ENCODE data around the gene FAM171A1.

FAM171A1 gene

DNA sequence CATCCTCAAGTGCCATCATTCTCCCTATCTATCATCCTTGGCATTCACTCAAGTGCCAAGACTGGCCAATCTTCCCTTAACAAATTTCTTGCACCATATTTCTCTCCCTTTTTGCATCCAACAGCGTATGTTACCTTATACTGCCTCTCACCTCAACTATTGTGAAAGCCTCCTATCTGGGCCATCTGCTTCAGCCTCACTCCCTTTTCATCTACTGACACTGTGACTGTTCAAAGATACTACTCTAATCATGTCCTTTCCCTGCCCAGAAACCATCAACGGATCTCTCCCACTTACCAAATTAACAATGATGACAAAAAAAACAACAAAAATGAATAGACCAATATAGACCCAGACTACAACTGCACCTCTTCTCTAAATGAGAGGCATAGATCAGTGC, 112.0 kb downstream of the FAM171A1 start:
- TF ChIP-seq, protein P1, sequence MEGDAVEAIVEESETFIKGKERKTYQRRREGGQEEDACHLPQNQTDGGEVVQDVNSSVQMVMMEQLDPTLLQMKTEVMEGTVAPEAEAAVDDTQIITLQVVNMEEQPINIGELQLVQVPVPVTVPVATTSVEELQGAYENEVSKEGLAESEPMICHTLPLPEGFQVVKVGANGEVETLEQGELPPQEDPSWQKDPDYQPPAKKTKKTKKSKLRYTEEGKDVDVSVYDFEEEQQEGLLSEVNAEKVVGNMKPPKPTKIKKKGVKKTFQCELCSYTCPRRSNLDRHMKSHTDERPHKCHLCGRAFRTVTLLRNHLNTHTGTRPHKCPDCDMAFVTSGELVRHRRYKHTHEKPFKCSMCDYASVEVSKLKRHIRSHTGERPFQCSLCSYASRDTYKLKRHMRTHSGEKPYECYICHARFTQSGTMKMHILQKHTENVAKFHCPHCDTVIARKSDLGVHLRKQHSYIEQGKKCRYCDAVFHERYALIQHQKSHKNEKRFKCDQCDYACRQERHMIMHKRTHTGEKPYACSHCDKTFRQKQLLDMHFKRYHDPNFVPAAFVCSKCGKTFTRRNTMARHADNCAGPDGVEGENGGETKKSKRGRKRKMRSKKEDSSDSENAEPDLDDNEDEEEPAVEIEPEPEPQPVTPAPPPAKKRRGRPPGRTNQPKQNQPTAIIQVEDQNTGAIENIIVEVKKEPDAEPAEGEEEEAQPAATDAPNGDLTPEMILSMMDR (IDR thresholded peaks at IDR 0.05): no peak
- Histone ChIP-seq H3K36me3 (no peaks in the 10 kb centered on the region), H3K9me3 (no peaks in the 10 kb centered on the region), H3K4me1 (ENCODE audit: control insufficient read depth in 1 of 2, insufficient read depth in 1 of 2, low read depth in 1 of 2, low read length in 1 of 2) (no peaks in the 10 kb centered on the region), H3K4me3 (ENCODE audit: low read depth in 1 of 2, low read length in 1 of 2) (no peak overlapping the region), H3K27me3 (peaks cover 42% of the 10 kb centered on the region), H3K27ac (no peak overlapping the region)

DNA sequence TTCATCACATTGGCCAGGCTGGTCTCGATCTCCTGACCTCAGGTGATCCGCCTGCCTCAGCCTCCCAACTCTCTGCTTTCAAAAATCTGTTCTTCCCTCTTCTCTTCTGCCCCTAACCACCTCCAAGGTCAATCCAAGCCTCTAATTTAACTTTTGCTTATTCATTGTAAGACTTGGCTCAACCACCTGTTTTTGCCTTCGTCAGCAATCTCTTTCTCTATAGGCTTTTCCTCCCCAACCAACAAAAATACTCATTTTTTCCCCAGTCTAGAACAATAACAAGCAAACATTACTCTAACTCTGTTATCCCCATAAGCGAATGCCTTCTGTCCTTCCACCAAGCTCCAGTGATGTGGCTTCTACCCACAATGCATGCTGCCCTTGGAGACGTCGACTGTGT, 112.8 kb downstream of the FAM171A1 start:
- Histone ChIP-seq H3K36me3 (no peaks in the 10 kb centered on the region), H3K27me3 (peaks cover 47% of the 10 kb centered on the region), H3K9me3 (no peaks in the 10 kb centered on the region), H3K27ac (no peak overlapping the region), H3K4me3 (ENCODE audit: low read depth in 1 of 2, low read length in 1 of 2) (no peak overlapping the region), H3K4me1 (ENCODE audit: control insufficient read depth in 1 of 2, insufficient read depth in 1 of 2, low read depth in 1 of 2, low read length in 1 of 2) (no peaks in the 10 kb centered on the region)
- TF ChIP-seq, protein P1 (IDR thresholded peaks at IDR 0.05): no peak

DNA sequence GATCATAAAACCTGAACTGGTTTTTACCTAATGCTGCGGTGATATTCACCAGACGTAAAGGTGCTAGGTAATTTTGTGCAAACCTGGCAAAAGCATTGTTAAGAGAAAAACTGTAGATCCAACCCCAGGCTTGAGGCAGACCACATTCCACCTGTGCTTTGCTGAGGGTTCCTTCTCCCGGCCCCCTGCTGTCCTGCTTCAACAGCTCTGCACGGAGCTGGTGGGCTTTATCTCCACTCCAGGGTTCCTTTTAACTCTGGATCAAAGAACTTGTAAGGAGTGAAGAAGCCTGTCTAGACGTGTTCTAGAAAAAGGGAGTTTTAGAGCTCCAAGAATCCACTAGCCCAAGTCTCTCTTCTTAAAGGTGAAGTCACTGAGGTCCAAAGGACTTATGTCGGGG, 115.1 kb downstream of the FAM171A1 start:
- TF ChIP-seq, protein P1 (IDR thresholded peaks at IDR 0.05): no peak
- Histone ChIP-seq H3K27me3 (peaks cover 40% of the 10 kb centered on the region), H3K4me3 (ENCODE audit: low read depth in 1 of 2, low read length in 1 of 2) (no peak overlapping the region), H3K9me3 (no peaks in the 10 kb centered on the region), H3K36me3 (no peaks in the 10 kb centered on the region), H3K27ac (no peak overlapping the region), H3K4me1 (ENCODE audit: control insufficient read depth in 1 of 2, insufficient read depth in 1 of 2, low read depth in 1 of 2, low read length in 1 of 2) (no peaks in the 10 kb centered on the region)

DNA sequence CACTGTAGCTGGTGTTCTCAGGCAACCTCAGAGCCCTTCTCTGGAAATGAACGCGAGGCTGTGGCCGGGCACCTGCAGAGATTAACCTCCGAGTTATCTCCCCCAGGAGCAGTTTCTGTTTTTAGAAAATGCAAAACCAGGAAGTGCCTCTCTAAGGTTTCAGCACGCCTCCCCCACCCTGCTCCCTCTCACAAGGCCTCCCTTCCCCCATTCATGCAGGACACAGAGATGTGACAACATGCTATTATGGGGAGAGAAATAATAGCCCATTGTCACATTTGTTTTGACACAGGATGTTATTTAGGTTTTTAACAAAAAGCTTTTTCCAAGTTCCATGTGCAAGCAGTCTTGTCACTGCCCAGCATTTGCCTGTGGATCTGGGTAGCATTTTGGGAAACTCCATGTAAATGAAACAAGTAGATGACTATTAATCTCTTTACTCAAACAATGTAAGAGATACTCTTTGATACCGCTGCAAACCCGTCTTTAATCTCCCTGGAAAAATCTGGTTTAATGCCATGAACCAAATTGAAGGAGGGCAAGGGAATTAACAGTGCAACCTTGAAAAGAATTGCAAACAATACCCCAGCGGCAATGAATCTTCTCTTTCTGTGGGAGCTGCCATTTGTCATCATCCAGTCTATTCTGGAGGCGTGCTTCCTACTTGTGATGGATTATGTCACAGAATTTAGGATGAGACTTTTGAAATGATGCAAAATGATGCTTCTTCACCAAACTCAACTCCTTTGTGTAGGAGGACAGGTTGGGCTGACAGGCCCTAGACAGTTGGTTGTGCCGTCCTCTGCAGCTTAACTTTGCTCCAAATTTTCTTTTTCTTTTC, 116.1 kb downstream of the FAM171A1 start:
- TF ChIP-seq, protein P1 (IDR thresholded peaks at IDR 0.05): no peak
- H3K4me3 ChIP-seq (ENCODE audit: low read depth in 1 of 2, low read length in 1 of 2): no peak overlapping the region
- H3K27ac ChIP-seq: no peak overlapping the region
- H3K4me1 ChIP-seq (ENCODE audit: control insufficient read depth in 1 of 2, insufficient read depth in 1 of 2, low read depth in 1 of 2, low read length in 1 of 2): no peaks in the 10 kb centered on the region
- H3K27me3 ChIP-seq: peaks cover 34% of the 10 kb centered on the region
- H3K36me3 ChIP-seq: no peaks in the 10 kb centered on the region
- H3K9me3 ChIP-seq: no peaks in the 10 kb centered on the region

DNA sequence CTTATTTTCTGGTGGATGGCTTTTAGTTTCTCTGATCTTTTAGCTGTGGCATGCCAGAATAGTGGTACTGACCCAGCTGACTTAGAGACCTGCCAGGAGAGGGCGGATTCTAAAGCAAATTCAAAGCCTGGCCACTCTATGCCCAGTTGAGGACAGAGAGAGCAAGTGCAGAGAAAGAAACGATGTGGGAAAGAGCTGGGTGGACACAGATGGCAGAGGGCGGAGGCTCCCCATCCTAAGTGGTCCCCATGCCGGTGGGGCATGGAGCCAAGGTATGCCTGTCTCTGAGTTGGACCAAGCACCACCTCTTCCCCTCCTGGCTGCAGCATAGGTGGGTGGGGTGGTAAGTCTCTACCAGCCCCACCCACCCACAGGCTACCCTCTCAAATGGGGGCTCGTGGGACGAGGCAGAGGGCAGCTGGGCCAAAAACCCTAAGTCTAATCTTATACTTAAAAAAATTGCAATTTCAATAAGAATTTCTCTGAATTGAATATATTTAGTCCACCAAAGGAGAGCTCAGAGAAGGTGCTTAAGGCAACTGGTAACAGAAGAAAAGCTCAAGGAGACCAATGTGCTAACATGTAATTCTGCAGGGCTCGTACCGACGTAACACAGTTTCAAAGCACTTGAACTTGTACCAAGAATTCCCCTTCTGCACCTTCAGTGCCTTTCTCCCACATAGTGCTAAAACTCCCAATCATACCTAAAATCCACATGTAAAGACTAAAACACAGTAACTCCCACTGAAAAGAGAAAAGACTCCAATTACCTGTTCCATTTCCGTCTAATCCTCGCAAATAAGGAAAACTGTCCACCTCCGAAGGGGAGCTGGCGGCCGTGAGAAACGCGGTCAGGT, 116.9 kb downstream of the FAM171A1 start:
- Histone ChIP-seq H3K27me3 (peaks cover 29% of the 10 kb centered on the region), H3K27ac (no peak overlapping the region), H3K36me3 (no peaks in the 10 kb centered on the region), H3K4me1 (ENCODE audit: control insufficient read depth in 1 of 2, insufficient read depth in 1 of 2, low read depth in 1 of 2, low read length in 1 of 2) (no peaks in the 10 kb centered on the region), H3K4me3 (ENCODE audit: low read depth in 1 of 2, low read length in 1 of 2) (no peak overlapping the region), H3K9me3 (no peaks in the 10 kb centered on the region)
- TF ChIP-seq, protein P1 (IDR thresholded peaks at IDR 0.05): no peak

All from neutrophil (primary cell).